ENCODE measurements around the gene CC2D1A.

Gene CC2D1A

DNA sequence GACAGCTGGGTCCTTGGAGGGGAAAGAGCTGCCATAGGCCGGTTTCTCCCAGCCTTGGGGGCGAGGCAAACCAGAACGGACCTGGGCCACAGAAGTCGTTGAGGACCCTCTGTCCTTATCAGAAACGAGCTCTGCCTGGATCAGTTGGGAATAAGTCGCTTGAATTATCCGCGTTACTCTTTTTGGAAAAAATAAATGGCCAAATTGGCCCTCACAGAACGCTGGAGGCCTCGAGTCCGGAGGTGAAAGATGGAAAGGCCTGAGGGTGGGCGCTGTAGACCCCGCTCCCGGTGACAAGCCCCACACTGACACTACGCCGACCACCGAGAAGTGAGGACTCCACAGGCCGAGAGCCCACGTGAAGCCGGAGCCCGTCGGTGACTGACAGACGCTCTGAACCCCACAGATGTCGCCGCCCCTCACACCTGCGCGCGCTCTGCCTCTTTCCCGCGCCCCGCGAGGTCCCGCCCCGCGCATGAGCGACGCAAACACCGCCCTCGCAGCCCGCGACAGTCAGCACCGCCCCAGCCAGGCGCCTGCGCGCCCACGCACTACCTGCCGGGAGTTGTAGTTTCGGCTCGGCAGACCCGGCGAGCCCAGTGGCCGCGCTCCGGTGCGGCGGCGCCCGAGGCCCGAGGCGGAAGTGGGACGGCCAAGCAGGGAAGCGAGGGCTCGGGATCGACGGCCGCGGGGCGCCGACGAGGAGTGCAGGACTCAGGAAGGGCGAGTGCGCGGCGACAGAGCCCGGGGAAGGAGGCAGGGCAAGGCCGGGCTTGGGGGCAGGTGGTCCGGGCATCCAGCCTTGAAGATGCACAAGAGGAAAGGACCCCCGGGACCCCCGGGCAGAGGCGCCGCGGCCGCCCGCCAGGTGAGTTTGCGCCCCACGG is at the start of gene CC2D1A, which contains the start of gene BRME1:
TSS of gene CC2D1A (plus strand) at position 568 of the 887 bp plus-strand sequence. CDS start at position 809, 241 bp downstream.
TSS of gene BRME1 (minus strand) at position 484 of the 887 bp plus-strand sequence. CDS start 1,225 bp downstream, outside the sequence.
- DNase-seq = peak; percentile 79

GRCh38 chr19:13856497-13856896 is 49.5 kb upstream of the CC2D1A start:
- no peak for DNase-seq

DNA sequence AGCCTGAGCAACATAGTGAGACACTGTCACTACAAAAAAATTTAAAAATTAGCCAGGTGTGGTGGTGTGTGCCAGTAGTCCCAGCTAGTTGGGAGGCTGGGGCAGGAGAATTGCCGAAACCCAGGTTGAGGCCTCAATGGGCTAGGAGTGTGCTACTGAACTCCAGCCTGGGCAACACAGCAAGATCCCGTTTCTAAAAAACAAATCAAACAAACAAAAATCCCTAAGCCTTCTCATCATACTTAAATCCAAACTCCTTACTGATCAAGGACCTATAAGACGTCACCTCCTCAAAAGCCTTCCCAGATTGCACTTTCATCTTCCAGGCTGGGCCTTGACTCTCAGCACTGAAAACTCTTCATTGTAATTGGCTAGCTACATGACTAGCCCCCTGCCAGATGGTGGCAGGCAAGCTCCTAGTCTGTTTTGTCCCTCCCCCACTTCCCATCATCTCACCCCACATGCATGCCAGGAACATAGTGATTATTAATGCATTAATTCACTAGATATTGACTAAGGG is 46.6 kb upstream of the CC2D1A start:
- peak; percentile 53 for DNase-seq

GRCh38 chr19:13860679-13861391 is 45.2 kb upstream of the CC2D1A start:
- no peak for DNase-seq

GRCh38 chr19:13861392-13861713 is 44.6 kb upstream of the CC2D1A start:
- DNase-seq = no peak

DNA sequence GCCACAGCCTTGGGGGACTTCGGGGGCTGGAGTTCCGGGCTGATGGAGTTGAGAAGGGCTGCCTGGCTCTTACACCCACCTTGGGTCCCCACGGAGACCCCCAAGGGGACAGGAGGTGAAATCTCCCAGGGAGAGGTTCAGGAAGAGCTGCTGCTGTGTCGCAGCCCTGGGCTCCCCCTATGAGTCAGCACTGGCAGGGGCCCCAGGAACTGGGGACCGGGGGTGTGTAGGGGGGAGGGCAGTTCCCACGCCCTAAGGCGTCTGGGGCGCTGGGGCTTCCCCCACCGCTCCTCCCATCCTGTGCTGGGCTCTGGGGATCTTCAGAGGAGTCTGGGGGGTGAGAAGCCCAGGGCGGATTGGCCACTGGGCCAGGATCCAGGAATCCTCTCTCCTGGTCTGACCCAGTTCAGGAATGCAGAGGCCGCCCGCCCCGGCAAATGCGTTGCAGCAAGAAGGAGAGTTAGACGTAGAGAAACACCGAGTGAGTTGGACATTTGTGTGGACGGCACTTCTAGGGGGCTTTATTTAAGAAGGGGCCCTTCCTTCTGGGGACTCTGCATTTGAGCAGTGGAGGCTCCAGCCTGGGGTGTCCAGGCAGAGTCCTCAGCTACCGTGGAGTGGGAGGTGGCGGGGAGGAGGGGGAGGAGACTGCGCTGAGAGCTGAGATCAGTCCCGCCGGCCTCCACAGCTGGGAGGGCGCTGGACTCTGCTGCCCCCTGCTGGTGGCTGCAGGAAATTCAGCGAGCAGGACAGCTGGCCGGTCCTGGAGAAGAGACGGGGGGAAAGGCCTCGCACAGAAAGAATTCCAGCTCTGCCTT is 44.1 kb upstream of the CC2D1A start:
- peak; percentile 93 for DNase-seq

DNA sequence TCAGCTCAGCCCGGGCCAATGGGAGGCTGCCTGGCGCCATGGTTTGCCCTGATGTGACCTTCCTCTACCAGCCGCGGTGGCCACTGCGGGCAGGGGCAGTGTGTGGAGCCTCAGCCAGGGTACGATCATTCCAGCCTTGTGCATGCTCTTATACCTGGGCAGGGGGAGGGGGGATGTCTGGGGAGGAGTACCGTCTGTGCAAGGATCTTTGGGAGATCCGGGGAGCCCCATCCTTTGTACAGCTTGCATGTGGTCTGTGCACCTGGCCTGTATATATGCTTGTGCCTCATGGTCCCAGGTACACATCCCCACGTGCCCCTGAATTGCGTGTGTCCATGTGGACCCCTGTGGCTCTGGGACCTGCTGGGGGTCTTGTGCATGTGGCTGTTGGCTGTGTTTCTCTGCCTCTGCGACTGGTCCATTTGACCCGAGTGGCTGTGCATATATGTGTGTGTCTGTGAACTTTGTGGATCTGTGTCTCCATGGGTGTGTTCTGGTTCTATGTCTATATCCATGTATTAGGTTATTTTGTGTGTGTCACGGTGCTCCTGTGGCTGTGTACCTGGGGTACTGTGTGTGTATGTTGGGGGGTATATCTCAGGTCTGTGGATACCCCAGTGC is 41.8 kb upstream of the CC2D1A start:
- no peak for DNase-seq

DNA sequence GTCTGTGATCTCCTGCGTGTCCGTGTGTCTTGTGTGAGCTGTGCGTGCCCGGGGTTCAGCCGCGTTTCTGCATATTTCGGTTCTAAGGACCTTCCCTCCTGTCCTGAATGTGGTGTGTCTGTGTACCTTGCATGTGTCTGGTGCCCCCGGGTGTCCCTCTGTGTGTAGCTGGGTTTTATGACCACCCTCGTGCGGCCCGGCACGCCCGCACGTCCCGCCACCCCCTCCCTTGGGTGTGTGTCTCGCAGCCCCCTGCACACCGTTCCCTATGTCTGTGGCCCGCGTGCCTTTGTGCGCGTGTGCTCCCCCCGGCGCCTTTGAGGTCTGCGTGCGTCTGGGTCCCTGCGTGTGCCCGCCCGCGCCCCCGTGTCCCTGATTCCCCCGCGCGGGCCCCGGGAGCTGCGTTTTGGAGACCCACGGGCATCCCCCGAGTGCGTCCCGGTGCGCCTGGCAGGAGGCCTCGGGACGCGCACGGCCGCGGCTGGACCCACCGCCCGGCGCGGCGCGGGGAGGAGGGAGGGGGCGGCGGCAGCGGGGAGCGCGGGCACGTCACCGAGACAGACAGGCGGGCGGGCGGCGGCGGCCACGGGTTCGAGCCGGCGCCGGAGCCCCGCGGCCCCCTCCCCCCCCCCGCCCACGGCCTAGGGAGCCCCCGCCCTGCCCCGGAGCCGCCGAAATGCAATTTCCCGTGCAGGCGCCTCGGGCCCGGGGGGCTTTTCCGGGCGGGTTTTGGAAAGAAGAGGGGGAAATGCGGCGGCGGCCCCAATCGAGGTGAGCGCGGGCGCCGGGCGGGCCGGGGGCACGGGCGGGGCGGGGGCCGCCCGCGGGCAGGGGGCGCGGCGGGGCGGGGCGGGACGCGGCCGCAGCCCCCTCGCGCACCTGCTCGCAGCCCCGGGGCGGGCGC is 41.1 kb upstream of the CC2D1A start:
- no peak for DNase-seq

GRCh38 chr19:13865571-13866462 is 40.2 kb upstream of the CC2D1A start:
- DNase-seq = no peak

- DNase-seq = no peak
These were observed 39.4 kb upstream of the CC2D1A start for GRCh38 chr19:13866463-13867046.

DNA sequence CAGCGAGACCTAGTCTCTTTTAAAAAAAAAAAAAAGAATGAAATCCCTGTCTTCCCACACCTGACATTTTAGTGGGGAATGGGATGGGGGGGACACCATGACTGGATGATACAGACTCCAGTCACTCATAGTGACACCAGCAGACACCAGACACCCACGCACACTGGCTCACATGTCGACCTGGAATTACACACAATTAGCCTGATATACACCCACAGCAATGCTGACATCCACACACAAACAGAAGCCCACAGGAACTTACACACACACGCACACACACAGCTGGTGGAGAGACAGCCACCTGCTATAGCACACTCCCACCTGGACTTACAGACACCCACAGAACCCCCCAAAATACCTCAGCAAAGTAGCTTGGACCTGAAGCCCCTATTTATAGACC is 37.3 kb upstream of the CC2D1A start:
- no peak for DNase-seq

GRCh38 chr19:13869281-13869680 is 36.7 kb upstream of the CC2D1A start:
- no peak for DNase-seq

DNA sequence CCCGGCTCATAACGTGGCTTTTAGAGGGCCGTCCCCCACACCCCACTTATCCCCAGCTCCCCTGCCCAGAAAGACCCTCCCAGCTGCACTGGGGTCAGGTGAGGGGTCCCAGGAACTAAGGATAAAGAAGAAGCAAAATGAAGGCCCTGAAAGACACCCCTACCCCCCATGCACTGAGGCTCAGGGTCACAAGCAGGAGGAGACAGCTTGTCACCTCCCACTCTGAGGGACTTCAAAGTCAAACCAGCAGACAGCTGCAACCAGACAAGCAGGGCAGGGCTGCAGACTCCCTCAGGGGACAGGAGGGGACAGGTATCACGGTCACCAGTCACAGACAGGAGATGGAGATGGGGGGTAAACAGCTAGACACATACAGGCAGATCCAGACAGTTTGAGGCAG is 35.1 kb upstream of the CC2D1A start:
- no peak for DNase-seq

DNA sequence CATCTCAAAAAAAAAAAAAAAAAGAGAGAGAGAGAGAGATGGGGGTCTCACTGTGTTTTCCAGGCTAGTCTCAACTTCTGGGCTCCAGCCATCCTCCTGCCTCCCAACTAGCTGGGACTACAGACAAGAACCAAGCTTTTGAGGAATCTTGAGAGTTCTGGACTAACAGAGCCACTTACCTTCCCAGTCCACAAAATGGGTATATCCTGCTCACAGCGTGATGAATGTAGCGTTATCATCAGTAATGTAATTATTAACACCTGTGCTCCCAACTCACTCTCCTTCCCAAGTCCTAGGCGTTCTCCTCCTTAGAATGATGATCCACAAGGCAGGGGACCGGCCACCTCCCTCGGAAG is 33.7 kb upstream of the CC2D1A start:
- DNase-seq = no peak

GRCh38 chr19:13872695-13873389 is 33.2 kb upstream of the CC2D1A start:
- DNase-seq = no peak

DNA sequence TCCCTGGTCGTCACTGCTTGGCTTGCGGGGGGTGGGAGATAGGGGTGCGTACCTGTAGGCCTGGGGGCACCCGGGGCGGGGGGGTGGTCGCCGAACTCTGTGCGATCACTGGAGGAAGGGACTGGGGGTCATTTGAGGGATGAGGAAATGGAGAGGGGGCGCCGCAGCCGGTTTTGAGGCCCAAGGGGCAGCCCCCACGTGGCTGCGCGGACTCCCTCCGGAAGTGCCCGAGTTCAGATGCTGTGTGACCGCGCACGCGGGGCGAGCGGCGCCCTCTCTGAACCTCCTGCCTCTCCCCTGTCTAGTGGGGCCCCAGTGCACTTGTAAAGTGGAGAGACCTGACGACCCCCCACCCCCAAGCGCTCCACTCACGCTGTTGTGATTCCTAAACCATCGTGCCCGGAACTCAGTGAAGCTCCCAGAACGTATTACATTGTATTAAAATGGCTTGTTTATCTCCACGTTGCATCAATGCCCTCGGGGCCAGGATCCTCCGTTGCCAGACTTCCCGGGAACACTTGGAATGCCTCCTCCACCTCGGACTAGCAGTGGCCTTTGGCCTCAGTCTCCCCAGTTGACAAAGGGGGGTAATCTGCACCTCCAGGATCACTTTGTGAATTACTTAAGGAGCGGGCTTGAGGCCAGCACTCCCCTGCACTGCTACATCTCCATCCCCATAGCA is 32.0 kb upstream of the CC2D1A start:
- no peak for DNase-seq

- DNase-seq = no peak
These were observed 30.2 kb upstream of the CC2D1A start for GRCh38 chr19:13875824-13876223.

- DNase-seq = no peak
These were observed 29.2 kb upstream of the CC2D1A start, which contains the start of gene NANOS3 for GRCh38 chr19:13876834-13877233. Gene NANOS3, plus strand, starts transcription at chr19:13877134. Its CDS starts 115 bp downstream, at chr19:13877249.

GRCh38 chr19:13877303-13877702 is 28.7 kb upstream of the CC2D1A start:
- no peak for DNase-seq
